HuH-7.5 (cell line): Measurements from ENCODE around the gene SERGEF.

ENCODE experiments used
- DNase-seq: peaks from one replicate; pipeline ENCODE4 v3.0.0; 2011; ENCODE audit warnings: low spot score

The SERGEF gene

DNA sequence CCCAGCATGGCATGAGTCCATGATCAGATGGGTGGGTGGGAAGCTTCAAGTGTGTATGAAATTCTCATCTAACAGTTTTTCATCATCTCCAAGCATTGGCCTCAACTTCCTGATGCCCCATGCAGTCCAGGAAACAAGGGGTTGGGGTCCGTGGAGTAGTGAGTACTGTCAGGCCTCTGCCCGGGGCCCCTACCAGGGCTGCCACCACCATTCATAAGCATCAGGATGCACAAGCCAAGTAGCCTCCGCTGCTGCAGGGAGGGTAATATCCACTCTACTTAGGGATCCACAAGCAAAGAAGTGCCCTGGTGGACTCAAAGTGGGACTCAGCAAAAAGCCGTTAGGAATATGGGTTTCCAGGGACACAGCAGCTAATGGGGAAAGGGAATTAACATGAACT, 229.0 kb downstream of the SERGEF start:
- no peak for DNase-seq

DNA sequence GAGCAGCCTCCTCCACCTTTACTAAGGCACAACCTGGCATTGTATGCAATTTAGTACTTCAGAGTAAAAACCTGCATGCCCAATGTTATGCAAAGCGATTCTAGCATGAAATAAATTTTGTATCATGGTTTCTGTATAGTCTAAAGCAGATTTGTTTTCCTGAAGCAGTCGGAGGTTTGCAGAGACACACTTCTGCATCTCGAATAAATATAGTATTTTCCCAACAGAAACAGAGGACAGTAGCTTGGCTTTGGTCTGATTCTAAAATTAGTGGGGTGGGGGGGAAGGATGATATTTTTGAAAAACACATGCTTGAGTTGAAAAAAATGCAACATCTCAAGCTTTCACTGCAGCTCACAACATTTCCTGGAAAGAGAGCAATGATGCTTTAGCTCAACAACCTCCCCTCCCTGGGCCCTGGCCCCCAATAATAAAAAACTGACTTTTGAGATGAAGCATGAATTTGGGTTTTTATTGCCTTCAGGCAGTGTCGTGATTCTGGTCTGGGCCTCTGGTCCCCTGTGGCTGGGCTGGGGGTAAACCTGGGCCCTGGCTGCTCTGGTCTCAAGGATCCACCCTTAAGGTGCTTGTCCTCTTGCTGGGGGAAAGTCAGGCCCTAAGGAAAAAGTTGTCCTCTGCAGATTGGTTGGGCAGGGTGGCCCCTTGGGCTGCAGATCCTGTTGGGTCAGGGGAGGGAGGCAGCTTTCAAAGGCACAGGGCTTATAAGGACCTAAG, 230.1 kb downstream of the SERGEF start:
- DNase-seq = no peak

DNA sequence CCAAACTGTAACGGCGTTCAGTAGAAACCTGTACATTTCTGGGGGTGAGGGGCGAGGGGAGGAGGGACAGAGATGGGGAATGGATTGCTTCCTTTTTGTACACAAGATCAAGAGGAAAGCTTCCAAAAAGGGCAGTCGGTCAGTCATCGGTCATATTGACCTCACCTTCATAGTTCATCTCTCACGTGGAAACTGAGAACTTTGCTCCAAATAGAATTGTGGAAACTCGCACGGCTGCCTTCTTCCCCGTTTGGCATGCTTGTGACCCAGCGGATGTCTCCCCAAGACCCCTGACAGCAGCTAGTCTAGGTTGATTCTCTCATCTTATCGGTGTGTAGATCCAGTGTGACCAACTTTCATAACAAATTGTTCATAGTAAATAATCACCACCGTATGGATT, 230.7 kb downstream of the SERGEF start:
- no peak for DNase-seq

DNA sequence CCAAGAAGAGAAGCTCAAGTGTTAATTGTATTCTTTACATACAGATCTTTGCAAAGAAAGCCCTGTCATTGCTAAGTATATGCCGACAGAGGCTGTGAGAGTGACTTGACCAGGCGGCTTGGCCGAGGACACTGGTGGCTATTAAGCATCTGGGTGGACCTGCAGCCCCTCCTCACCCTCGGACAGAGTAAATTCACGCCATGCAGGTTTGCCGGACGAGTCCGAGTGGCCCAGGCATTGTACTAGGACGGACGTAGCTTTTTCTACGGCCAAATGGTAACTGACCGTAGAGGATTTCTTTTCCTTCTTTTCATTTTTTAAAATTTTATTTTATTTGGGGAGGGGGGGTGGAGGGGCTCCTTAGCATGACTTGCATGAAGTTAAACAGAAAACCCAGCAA, 231.2 kb downstream of the SERGEF start:
- no peak for DNase-seq

DNA sequence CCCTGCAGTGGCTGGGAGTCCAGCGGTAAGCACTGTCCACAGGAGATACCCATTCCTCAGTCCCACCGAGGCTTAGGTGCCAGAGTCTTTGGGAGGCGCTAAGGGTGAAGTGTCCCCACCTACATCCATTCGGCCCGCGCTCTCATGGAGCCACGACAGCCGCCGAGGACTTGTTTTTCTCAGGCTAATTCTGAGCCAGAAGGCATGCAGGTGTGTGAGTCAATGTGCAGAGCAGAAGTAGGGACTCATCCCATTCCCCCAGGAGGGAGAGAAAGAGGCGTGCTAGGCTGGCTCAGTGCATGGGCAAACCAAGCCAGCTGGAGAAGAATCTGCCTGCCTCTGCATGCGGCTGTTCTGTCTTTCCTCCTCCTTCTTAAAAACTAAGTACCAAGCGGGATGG, 231.6 kb downstream of the SERGEF start:
- no peak for DNase-seq

DNA sequence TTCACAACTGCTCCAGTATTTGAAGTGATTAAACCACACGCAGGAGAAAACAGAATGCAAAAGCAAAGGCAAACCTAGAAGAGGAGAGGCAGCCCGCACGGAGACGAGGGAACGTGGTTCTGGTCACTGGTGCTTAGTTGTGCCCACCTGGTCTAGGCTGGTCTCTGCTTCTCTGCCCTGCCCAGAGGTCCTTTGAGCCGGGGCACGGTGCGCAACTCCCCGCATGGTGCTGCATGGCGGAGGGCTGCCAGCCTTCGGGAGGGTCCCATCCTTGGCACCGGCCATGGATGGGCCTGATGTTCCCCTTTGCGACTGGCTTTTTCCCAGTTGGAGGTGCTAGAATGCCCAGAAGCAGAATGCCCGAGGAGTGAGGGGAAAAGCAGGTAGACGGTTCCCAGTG, 232.2 kb downstream of the SERGEF start:
- no peak for DNase-seq

DNA sequence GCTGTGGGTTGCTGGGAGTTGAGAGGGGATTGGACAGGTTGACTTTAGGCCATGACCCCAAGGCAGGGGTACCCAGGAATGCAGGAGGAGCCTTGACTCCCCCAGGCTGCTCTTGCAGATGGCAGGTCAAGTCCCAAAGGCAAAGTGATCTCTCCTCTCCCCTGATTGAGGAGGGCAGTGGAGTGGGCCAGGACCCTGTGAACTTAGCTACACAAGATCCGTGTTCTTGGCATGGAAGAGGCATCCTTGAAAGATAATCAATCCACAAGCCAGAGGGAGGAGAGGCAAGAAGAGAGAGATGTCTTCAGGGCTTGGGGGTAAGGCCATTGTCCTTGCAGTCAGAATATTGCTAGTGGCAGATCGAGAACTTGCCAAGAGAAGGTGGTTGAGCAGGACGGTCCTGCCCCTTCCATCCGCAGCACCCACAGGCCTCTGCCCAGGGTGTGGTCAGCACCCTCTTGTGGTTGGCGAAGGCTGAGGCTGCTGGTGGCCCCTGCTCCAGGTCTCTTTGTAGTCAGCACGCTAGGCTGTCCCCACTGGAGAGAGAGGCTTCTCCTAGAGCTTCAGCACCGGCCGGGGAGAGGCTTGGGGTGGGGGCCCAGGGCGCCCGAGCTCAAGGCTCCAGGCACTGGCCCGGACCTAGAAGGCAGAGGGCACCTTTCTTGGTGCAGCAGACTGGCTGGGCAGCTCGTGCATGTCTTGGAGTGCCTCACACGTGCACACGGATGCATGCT, 232.8 kb downstream of the SERGEF start:
- no peak for DNase-seq

DNA sequence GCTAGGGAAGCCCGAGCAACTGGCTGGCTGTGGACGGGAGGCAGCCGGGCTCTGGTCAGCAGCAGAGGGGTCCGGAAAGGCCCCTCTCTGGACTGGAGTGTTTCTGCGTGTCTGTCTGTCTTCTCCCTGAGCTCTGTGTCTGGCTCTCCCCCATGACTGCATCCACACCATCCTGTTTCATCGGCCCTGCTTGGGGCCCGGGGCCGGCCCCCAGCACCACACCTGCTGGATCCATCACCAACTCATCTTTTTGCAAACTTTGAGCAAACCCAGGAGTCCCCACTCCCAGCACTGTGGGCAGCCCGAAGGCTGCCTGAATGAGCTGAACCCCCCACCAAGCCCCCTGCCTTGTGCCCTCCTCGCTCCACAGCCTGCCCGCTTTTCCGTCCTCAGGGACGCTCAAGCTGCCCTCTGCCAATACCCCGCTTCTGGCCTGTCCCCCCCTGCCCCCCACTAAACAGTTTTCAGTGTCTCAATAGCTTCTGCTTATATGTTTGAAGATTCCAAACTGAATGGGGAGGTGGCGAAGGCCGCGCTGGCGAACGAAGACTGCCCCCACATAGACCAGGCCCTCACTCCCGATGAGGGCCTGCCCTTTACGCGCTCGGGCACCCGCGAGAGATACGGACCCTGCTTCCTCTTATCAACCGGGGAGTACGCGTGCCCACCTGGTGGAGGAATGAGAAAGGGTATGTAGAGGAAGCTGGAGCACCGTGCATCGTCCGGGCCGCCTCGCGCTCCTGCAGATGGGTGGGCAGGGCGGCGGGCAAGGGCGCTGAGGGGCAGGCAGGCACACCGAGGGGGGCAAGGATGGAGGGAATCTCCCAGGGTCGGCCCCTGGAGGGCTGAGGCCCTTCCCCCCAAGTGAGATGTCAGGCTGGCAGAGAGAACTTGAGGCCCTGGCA, 233.6 kb downstream of the SERGEF start:
- DNase-seq = no peak

DNA sequence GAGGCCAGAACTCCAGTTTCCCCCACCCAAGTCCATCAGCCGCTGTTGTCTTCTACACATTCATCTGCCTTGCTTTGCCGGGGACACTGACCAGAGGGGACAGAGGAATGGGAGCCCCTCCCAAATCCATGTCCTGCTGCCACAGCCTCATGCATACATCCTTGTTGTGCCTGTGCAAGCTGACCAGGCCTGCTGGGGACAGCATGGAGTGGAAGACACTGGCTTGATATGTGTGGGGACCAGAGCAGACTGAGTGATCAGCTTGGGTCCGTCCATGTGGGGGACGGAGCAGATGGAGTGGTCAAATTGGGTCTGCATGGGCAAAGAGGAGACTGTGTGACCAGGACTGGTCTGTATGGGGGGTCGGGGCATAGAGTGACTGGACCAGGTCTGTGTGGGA, 234.5 kb downstream of the SERGEF start:
- no peak for DNase-seq

DNA sequence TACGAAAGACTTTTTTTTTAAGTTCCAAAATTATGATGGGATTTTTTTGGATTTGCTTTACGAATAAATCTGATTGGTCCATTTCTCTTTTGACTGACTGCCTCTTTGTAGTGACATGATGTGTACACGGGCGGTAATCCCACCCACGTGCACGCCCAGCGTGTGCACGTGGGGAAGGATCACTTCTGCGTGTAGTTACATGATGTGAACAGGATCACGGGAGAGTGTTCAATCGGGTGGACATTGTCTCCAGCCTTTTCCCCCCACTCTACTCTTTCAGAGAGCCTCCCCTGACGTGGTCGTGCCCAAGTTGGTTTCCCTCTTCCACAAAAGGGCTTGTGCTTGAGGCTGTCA, 235.1 kb downstream of the SERGEF start:
- DNase-seq = no peak

DNA sequence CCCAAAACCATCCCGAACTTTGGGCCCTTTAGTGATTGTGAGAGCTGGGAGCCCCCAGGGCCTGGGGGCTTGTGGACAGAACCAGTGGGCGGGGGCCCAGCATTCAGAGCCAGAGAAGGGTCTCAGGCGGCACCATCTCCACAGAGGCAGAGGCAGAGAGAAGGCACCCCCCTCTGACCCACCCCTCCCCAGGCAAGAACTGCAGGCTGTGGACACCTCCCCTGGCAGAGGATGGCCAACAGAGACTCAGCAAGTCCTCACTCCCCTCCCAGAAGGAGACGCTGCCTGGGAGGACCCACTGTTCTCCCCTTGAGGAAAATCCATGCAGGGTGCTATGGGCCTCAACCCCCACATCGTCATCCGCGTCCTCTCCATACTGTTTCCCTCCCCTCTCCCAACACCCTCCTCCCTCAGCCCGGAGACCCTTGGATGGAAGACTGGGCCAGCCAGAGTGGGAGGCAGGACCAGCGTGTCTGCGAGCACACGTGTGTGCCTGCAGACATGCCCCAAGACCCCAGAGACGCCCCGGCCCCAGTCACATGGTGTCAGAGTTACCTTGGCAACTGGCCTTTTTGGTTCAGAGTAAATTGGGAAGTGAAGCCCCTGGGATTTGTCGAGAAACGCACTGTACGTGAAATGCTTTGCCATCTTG, 235.6 kb downstream of the SERGEF start:
- no peak for DNase-seq

DNA sequence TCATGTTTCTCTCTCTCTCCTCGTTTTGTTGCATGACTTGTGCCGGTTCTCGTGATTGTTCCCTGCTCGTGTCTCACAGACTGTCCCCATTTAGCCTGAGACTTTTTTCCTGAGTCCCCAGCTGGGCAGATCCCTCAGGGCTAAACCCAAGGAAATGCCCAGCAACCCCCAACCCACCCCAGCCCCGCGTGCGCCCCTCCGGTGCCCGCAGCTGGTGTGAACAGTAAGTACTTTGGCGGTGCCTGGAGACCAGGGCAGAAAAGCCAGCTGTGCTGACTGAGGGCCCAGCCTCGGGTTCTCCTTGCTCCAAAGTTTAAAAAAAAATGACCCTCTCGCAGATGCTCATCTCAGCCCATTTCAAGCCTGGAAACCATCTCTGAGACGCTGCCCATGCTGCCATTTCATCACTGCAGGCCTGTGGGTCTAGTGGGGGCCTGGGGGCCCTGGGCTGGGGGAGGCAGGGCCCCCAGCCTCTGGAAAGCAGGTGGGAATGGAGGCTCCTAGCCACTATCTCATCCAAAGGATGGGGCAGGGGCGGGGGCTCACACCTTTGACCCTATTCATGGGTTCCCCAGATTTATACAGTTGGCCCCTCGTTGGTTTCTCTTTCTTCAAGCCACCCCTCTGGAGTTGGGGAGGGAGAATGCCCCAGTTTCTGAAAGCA, 236.5 kb downstream of the SERGEF start:
- DNase-seq = no peak

DNA sequence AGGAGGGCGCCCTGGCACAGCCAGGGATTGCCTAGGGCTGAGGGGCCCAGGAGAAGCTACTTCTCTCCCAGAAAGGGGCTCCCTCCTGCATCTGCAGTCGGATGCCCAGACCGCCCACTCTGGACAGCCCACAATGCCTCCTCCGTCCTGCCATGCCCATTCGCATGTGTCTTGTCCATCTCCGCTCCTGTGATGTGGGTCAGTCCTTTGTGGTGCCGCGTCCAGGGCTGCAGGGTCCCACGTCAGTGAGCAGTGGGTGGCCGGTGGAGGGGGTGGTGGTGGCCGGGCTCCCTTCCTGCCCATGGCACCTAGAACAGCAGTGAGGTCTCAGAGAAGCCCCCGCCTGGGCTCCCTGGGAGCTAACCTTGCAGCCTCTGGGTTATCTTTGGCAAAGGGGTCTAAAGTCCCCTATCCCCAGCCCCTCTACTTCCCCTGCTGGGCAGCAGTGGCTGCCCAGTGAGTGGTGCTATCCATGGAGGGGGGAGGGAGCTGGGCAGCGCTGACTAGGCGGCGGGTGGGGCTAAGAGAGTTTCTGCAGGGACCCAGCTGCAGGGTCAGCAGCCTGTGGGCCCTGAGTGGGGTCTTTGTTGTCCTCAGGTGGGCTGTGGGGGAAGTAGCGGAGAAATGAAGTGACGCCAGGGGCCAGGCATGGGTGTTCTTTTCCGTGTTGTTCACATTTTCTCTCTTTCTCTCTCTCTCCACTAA, 237.2 kb downstream of the SERGEF start:
- DNase-seq = no peak

DNA sequence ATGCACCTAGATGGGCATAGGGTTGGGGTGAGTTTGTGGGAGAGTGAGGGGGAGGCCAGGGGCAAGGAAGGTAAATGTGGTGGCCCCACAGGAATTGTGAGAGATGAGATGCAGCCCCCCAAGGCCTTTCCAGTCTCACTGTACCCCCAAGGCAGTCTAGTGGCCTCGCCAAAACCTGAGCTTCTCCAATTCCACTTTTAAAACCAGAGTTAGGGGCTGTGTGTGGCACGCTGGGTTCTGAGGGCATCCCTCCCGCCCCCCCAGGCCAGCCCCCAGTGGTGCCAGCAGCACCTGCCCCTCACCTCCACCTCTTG, 237.9 kb downstream of the SERGEF start:
- DNase-seq = no peak

DNA sequence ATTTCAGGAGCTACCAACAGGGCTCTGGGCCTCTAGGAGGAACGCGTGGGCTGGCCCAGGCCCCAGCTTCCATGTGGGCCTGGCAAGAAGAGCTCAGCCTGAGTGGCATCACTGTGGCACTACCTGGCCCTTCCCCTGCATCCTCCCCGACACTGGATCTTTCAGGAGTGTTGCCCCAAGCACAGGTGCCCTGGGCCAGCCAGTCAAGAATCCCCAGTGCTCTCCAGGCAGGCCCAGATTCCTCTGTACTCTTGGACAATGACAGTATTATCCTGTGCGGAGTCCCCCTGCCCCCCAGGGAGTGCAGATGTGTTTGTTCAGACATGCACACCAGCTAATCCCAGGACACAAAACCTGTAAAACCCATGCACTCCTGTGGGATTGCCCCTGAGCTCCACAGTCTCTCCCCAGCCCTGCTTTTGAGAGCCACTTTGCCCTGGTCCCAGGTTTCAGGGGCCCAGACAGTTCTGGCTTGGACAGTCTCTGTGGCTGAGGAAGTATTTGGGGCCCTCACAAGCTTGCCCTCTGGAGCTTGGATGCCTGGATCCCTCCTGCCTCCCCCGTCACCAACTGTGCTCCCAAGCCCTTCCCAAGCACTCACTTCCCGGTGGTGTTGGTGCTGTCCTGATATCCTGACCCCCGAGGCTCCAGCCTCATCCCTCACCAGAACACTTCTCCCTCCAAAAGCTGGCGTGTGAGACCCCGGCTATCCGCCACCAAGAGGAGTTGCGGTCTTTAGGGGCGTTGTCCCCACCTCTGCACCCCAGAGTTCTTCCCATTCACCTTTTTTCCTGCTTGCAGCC, 238.4 kb downstream of the SERGEF start:
- DNase-seq = no peak

DNA sequence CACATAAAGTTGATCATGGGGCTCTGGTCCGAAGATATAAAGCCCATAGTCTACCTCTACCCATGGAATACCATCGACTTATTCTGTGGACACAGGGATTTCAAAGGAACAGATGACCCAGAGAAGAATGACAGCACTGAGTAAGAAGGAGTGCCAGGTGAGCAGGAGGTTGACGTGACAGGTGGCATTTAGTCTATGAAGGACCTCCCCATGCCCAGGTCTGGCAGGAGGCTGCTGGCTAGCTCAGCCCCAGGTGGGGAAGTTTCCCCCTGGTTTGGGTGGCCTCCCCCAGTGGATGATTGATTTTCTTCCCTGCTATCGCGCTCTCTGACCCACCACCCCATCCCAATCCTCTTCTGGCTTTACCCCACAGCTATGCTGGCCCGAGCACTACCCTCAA, 239.2 kb downstream of the SERGEF start:
- no peak for DNase-seq

DNA sequence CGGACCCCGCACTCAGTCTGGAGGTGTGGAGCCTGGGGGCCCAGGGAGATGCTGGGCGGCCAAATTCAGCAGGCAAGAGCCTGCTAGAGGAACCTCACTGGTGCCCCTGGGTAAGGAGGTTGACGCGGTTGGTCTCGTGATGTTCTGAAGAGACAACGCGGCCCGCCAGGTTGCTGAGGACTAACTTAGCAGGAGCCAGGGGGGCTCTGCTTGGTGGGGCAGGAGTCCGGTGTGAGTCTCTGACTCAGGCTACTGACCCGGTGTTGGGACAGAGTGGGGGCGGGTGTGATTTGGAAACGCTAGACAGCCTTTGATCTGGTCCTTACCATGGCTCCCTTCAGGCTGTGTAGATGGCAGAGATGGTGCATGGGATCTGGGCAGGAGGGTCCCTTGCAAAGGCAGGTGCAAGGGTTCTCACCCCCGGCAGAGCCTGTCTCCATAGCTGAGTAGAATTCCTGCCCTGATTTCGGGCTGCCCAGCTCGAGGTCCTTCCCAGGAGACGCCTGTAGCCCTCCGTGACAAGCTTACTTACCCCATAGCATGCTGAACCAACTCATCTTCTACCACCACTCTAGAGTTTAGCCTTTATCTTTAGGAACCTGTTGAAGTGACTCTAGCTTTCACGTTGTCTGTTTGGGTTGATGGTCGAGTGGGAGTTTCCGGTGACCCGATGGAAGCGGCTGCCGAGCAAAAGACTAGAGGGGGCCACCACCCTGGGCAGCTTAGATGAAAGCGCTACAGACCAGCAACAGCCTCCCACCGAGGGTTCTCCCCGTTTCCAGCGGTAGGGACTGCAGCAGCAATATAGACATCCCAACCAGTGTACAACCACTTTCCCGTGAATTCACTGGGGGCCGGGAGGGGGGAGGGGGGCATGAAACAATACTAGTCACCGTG, 239.9 kb downstream of the SERGEF start:
- no peak for DNase-seq

DNA sequence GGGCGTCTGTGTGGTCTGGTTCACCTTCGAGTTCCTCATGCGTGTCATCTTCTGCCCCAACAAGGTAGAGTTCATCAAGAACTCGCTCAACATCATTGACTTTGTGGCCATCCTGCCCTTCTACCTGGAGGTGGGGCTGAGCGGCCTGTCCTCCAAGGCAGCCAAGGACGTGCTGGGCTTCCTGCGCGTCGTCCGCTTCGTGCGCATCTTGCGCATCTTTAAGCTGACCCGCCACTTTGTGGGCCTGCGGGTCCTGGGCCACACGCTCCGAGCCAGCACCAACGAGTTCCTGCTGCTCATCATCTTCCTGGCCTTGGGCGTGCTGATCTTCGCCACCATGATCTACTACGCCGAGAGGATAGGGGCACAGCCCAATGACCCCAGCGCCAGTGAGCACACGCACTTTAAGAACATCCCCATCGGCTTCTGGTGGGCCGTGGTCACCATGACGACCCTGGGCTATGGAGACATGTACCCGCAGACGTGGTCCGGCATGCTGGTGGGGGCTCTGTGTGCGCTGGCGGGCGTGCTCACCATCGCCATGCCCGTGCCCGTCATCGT, 240.9 kb downstream of the SERGEF start:
- no peak for DNase-seq

DNA sequence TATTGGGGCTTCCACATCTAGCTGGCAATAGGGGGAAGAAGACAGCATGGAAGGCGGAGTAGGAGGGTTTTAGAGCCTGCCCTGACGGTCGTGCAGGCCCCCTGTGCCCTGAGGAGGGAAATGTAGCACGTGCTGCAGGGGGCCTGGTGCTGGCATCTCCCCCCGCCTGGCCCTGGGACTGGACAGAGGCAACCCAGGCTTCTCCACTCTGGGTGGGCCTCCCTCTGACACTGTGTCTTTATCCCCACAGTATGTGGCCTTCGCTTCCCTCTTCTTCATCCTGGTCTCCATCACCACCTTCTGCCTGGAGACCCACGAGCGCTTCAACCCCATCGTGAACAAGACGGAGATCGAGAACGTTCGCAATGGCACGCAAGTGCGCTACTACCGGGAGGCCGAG, 241.4 kb downstream of the SERGEF start:
- DNase-seq = no peak
